Common myeloid progenitor, CD34-positive (primary cell): ENCODE data around the gene COL15A1.

Experiments used
- CTCF ChIA-PET: fragments of 350-600 bp; sonication (Branson Sonifier 250); formaldehyde crosslinking; loops from one replicate; lab custom pipeline; 2021; ENCODE audit warnings: antibody characterized with exemption; lab: Charles Lee
- POLR2A ChIA-PET: fragments of 350-600 bp; sonication (Branson Sonifier 250); formaldehyde crosslinking; loops from one replicate; lab custom pipeline; 2021; ENCODE audit warnings: antibody characterized with exemption; lab: Charles Lee
- DNase-seq, 3 donors: peaks; one replicate each; pipeline versions ENCODE4 v3.0.0 to v3.0.0-alpha.2; 2013
- H3K27ac ChIP-seq, 2 experiments: 1 replicate in 1 of 2; 2 replicates in 1 of 2; pipeline ENCODE4 v1.7.0; 2013; ENCODE audit warnings: inconsistent platforms in 2 of 2, low read length in 2 of 2, mild to moderate bottlenecking in 2 of 2, low read depth in 1 of 2, moderate library complexity in 1 of 2; ENCODE audit not compliant: severe bottlenecking in 2 of 2, insufficient read depth in 1 of 2, poor library complexity in 1 of 2
- H3K27me3 ChIP-seq, 5 experiments: replicated peaks in 2 of 5; 1 replicate in 3 of 5; 2 replicates in 2 of 5; pipeline versions ENCODE4 v1.6.1 to v1.7.0; 2013; ENCODE audit warnings: low read length in 4 of 5, mild to moderate bottlenecking in 2 of 5, moderate library complexity in 2 of 5, inconsistent platforms in 1 of 5; ENCODE audit not compliant: insufficient read depth in 5 of 5, control insufficient read depth in 4 of 5
- H3K36me3 ChIP-seq, 4 experiments: 1 replicate in 2 of 4; 2 replicates in 2 of 4; pipeline versions ENCODE4 v1.6.1 to v1.7.0; 2013; ENCODE audit warnings: low read length in 3 of 4, control low read depth in 1 of 4, mild to moderate bottlenecking in 1 of 4; ENCODE audit not compliant: control insufficient read depth in 4 of 4, insufficient read depth in 4 of 4
- H3K4me1 ChIP-seq, 4 experiments: 1 replicate in 3 of 4; 2 replicates in 1 of 4; pipeline versions ENCODE4 v1.6.1 to v1.7.1; 2013; ENCODE audit warnings: low read length in 3 of 4, mild to moderate bottlenecking in 3 of 4, control low read depth in 1 of 4, inconsistent platforms in 1 of 4, moderate library complexity in 1 of 4; ENCODE audit not compliant: control insufficient read depth in 4 of 4, insufficient read depth in 4 of 4; ENCODE audit errors: control extremely low read depth in 1 of 4
- H3K4me3 ChIP-seq, 7 experiments: 1 replicate in 4 of 7; 2 replicates in 3 of 7; pipeline versions ENCODE4 v1.5.1 to v1.7.0; 2013; ENCODE audit warnings: mild to moderate bottlenecking in 7 of 7, low read length in 6 of 7, moderate library complexity in 6 of 7, inconsistent platforms in 2 of 7, low read depth in 2 of 7, control low read depth in 1 of 7; ENCODE audit not compliant: insufficient read depth in 4 of 7, control insufficient read depth in 1 of 7; ENCODE audit errors: extremely low read depth in 1 of 7
- H3K9me3 ChIP-seq, 5 experiments: 1 replicate in 4 of 5; 2 replicates in 1 of 5; pipeline versions ENCODE4 v1.6.1 to v1.7.1; 2013; ENCODE audit warnings: low read length in 4 of 5, mild to moderate bottlenecking in 2 of 5, inconsistent platforms in 1 of 5, low read depth in 1 of 5, moderate library complexity in 1 of 5; ENCODE audit not compliant: control insufficient read depth in 4 of 5, insufficient read depth in 2 of 5; ENCODE audit errors: control extremely low read depth in 1 of 5
- WGBS: methylation state at CpG from one replicate; pipeline ENCODE4 v1.1.5; 2013; ENCODE audit not compliant: insufficient coverage; 5-methylcytosine and 5-hydroxymethylcytosine counted together

Gene COL15A1

DNA sequence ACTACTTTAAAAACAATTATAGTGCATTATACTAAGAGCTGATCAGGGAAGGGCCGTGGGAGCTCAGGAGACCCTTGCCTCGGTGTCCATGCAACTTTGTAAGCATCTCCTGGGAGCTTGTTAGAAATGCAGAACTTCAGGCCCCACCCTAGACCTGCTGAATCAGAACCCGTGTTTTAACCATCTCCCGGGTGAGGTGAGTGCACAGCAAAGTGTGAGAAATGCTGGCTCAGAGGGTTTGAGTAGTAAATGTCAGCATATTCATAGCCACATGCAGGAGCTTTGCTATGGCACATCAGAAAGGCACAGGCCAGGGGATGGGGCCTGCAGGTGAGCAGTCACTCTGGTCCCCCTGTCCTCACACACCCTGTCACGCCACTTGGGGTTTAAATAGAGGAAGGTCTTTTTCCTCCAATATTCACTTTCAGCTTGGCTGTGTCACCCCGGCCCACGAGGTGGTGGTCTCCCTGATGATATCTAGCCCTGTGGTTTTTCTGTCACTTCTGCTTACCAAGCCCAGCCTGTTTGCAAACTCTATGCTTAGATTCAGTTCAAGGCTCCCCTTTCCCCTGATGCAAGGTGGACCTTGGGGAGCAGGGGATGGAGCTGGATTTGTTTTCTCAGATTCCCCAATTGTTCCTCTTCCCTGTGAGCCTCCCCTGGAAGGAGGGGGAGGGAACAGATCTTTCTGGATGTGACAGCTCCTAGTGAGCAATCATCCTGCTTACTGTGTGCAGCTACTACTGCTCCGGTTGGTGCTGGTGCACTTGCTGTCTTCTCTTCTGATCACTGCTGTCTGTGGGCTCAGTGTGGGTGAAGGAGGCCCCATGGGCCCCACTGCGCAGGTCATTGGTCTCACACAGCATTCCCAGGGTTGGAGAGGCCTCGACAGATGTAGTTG, 109.4 kb downstream of the COL15A1 start:
- CTCF ChIA-PET, result interaction anchor here (0.8 to 6.2 kb wide), 11 partner anchors 9 to 205 kb away, joined by 3 to 48 read pairs (median 4); no protein-coding TSS in a partner anchor
- H3K4me3 ChIP-seq, result peak overlapping the region in 1 of 7 experiments; percentile 11
- DNase-seq, result peak; percentile 65 to 94 (median 92)
- no peaks in the 10 kb centered on the region for H3K27me3 ChIP-seq
- H3K4me1 ChIP-seq, result peaks cover 22 to 70% (median 29%) of the 10 kb centered on the region in 4 experiments
- H3K36me3 ChIP-seq, result no peaks in the 10 kb centered on the region
- no peak overlapping the region for H3K27ac ChIP-seq
- POLR2A ChIA-PET, result interaction anchor here (0.5 kb wide), 1 partner anchor 891 kb away, joined by 3 read pairs; no protein-coding TSS in a partner anchor
- 48% methylated on average over 10 of the region's 10 CpGs for whole genome bisulfite sequencing
- H3K9me3 ChIP-seq, result no peaks in the 10 kb centered on the region

DNA sequence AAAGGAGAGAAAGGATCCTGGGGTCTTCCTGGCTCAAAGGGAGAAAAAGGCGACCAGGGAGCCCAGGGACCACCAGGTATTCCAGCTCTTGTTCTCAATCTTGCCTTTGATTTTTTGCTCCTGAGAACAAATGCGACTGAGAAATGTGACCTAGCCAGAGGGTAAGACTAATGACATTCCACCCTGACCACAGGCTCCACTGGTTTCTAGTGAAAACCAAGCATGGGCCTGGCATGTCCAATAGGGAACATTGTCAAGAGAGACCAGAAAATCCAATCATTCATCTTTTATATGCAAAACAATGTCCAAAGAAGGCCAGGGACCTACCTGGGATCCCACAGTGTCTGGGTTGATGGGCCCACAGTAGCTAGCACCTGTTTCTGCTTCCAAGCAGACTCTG, 110.9 kb downstream of the COL15A1 start:
- H3K4me1 ChIP-seq, result peaks cover 37 to 77% (median 44%) of the 10 kb centered on the region in 4 experiments
- no peak for DNase-seq
- no peaks in the 10 kb centered on the region for H3K27me3 ChIP-seq
- 92% methylated on average over 2 of the region's 2 CpGs for WGBS
- CTCF ChIA-PET, result interaction anchor here (0.6 to 6.2 kb wide), 5 partner anchors 12 to 84 kb away, joined by 3 to 48 read pairs (median 8); no protein-coding TSS in a partner anchor
- H3K4me3 ChIP-seq, result no peak overlapping the region
- no peaks in the 10 kb centered on the region for H3K36me3 ChIP-seq
- no peak overlapping the region for H3K27ac ChIP-seq
- POLR2A ChIA-PET, result no interaction called here
- H3K9me3 ChIP-seq, result no peaks in the 10 kb centered on the region

DNA sequence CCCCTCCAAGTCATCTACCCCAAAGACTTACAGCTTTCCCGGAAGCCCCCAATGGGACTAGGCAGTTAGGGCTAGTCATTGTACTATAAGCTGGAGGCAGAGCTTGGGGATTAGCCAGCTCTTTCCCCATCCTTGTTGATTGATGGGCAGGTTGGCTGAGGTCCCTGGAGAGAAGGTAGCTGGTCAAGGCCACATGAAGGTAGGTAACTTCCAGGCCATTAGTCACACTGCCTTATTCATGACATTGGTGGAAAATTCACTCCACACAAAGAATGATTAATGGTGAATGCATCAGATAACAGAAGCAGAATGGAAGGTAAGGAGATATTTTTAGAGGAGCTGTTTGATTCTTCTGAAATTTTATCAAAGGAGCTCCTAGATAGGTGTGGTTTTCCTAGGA, 111.7 kb downstream of the COL15A1 start:
- DNase-seq, result no peak
- Histone ChIP-seq H3K36me3 (no peaks in the 10 kb centered on the region), H3K9me3 (no peaks in the 10 kb centered on the region), H3K27ac (no peak overlapping the region), H3K27me3 (no peaks in the 10 kb centered on the region), H3K4me3 (no peak overlapping the region), H3K4me1 (peaks cover 43 to 82% (median 51%) of the 10 kb centered on the region in 4 experiments)
- ChIA-PET CTCF (interaction anchor here (1.1 to 6.2 kb wide), 6 partner anchors 11 to 84 kb away, joined by 3 to 48 read pairs (median 6); no protein-coding TSS in a partner anchor), POLR2A (no interaction called here)
- no CpG with 5 or more reads among the region's 1 CpG for WGBS

DNA sequence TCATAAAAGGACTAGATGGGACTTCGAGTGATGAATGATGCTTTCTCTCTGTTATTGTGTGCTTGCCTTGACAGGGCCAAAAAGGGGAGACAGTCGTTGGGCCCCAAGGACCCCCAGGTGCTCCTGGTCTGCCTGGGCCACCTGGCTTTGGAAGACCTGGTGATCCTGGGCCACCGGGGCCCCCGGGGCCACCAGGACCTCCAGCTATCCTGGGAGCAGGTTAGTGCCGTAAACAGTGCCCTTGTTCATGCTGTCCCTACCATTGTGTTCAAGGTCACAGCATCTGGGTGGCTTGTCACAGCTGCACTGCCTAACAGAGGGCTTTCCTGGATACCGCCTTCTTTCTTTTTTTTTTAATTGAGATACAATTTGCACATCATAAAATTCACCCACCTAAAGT, 112.5 kb downstream of the COL15A1 start:
- CTCF ChIA-PET, result interaction anchor here (1.1 to 6.2 kb wide), 5 partner anchors 12 to 83 kb away, joined by 3 to 48 read pairs (median 5); no protein-coding TSS in a partner anchor
- no peaks in the 10 kb centered on the region for H3K9me3 ChIP-seq
- H3K36me3 ChIP-seq, result no peaks in the 10 kb centered on the region
- POLR2A ChIA-PET, result no interaction called here
- no peak for DNase-seq
- no peak overlapping the region for H3K27ac ChIP-seq
- H3K4me1 ChIP-seq, result peaks cover 43 to 89% (median 56%) of the 10 kb centered on the region in 4 experiments
- H3K27me3 ChIP-seq, result no peaks in the 10 kb centered on the region
- WGBS, result 100% methylated on average over 4 of the region's 6 CpGs
- no peak overlapping the region for H3K4me3 ChIP-seq

DNA sequence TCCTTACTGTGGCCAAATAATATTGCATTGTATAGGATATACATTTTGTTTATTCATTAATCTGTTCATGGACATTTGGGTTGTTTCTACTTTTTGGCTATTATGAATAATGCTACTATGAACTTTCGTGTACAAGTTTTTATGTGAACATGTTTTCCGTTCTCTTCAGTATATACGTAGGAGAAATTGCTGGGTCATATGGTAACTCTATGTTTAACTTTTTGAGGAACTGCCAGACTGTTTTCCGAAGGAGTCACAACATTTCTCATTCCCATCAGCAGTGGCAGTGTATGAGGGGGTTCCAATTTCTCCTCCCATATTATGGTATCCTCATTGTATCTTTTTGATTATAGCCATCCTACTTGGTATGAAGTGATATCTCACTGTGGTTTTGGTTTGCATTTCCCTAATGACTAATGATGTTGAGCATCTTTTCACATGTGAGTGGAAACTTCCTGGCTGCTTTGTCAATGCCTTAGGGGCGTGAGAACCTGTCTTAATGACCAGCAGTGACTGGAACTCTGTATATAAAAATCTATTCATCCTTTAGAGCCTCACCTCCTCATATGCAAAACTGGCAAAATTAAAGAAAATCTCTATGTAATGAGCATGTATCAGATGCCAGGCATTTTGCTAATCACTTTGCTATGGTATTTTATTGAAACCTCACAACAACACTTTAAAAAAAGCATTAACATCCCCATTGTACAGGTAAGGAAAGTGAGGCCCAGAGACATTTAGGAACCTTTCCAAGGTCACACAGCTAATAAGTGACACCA, 113.4 kb downstream of the COL15A1 start:
- WGBS, result 20% methylated on average over 1 of the region's 5 CpGs
- DNase-seq, result peak; percentile 38 to 82 (median 65)
- no peaks in the 10 kb centered on the region for H3K27me3 ChIP-seq
- H3K9me3 ChIP-seq, result no peaks in the 10 kb centered on the region
- ChIA-PET POLR2A (interaction anchor here (1.3 kb wide), 1 partner anchor 47 kb away, joined by 6 read pairs; the partner anchor contains the start of gene TGFBR1), CTCF (interaction anchor here (0.8 to 2.7 kb wide), 6 partner anchors 8 to 82 kb away, joined by 3 to 22 read pairs (median 4); no protein-coding TSS in a partner anchor)
- peaks cover 43 to 86% (median 56%) of the 10 kb centered on the region in 4 experiments for H3K4me1 ChIP-seq
- H3K36me3 ChIP-seq, result no peaks in the 10 kb centered on the region
- no peak overlapping the region for H3K27ac ChIP-seq
- H3K4me3 ChIP-seq, result peak overlapping the region in 2 of 7 experiments; percentile 40 to 54

DNA sequence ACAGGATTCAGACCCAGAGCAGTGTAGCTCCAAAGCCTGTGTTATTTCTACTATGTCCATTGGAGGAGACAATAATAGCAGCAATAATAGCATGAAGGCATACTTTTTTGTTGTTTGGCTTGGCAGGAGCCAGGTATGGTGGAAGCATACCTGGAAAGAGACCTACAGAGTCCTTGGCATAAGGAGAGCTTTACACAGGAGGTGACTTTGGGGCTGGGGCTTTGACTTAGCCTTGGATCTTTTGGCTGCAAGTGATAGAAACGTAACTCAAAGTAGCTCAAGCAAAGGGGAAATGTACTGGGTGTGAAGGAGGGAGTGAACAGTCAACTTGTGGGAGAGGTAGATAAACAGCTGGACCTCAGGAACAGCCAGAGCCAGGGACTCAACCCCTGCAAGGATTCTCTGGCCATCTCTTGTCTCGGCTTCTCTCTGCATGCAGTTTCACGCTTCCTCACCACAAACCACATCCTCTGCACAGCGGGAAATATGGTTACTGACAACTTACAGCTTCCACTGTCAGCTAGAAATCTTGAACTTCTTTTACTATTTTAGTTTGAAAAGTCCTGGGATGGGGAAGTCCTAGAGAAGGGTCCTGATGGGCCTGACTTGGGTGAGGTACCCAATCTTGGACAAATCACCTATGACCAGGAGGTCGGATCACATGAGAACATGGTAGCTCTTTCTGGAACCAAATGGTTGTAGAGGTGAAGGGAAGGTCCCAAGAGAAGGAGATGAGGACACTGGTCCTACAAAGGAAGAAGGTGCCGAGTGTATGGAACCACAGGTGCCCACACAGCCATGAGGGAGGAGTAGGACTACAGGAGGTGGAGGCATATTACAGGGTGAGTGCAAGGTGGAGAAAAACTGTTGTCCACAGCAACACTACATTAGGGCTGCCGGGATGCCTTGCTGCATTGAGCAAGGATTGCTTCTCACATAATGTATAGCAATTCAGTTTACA, 114.2 kb downstream of the COL15A1 start:
- H3K27ac ChIP-seq, result no peak overlapping the region
- DNase-seq, result peak; percentile 83 to 95 (median 92)

More for the DNA sequence above, 114.2 kb downstream of the COL15A1 start:
- 0% methylated on average over 3 of the region's 7 CpGs for WGBS
- no peaks in the 10 kb centered on the region for H3K27me3 ChIP-seq
- CTCF ChIA-PET, result interaction anchor here (0.8 to 2.7 kb wide), 11 partner anchors 9 to 81 kb away, joined by 3 to 22 read pairs (median 4); no protein-coding TSS in a partner anchor
- POLR2A ChIA-PET, result interaction anchor here (0.6 to 1.3 kb wide), 2 partner anchors 46 to 48 kb away, joined by 4 to 6 read pairs; partner anchors contain the start of gene TGFBR1
- H3K9me3 ChIP-seq, result no peaks in the 10 kb centered on the region
- H3K4me1 ChIP-seq, result peaks cover 41 to 78% (median 50%) of the 10 kb centered on the region in 4 experiments
- H3K36me3 ChIP-seq, result no peaks in the 10 kb centered on the region
- H3K4me3 ChIP-seq, result peak overlapping the region in 5 of 7 experiments; percentile 6 to 54 (median 40)
